Renal pelvis (tissue), 4 donors: Measurements from ENCODE around the gene PFDN2. TPM values are rescaled to one million over a fixed set of nuclear protein-coding genes. Genes with fewer than 3 reads are reported as not detected.

ENCODE experiments used
- DNase-seq: peaks from one replicate; pipeline ENCODE4 v3.0.0-alpha.2; 2013
- polyA plus RNA-seq, 3 donors: library from polyadenylated mRNA; unstranded; fragments of 120-200 nt; gene quantifications; one replicate each; pipeline ENCODE4 v1.2.1, GENCODE V29; 2013; ENCODE audit not compliant: insufficient read length in 3 of 3

PFDN2 gene
- polyA plus RNA-seq, 3 donors: 68.8 to 96.1 (median 69.5) TPM

DNA sequence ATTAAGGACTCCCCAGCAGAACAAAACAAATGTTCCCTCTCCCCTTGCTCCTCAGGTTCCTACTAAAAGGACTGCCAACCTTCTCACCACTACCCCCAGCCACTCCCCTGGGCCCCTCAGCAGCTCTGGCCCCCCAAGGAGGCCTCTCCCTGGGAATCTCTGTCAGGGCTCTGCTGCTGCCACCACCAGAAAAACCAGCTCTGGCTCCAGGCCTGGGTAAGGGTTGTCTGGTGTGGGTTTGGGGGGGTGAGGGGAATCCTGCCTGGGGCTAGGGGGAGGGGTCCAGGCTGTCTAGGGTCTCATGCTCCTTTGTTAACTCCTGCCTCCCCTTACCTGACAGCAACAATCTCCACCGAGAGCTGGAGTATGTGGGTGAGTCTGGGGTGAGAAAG lies 33.2 kb downstream of the PFDN2 start:
- no peak for DNase-seq

DNA sequence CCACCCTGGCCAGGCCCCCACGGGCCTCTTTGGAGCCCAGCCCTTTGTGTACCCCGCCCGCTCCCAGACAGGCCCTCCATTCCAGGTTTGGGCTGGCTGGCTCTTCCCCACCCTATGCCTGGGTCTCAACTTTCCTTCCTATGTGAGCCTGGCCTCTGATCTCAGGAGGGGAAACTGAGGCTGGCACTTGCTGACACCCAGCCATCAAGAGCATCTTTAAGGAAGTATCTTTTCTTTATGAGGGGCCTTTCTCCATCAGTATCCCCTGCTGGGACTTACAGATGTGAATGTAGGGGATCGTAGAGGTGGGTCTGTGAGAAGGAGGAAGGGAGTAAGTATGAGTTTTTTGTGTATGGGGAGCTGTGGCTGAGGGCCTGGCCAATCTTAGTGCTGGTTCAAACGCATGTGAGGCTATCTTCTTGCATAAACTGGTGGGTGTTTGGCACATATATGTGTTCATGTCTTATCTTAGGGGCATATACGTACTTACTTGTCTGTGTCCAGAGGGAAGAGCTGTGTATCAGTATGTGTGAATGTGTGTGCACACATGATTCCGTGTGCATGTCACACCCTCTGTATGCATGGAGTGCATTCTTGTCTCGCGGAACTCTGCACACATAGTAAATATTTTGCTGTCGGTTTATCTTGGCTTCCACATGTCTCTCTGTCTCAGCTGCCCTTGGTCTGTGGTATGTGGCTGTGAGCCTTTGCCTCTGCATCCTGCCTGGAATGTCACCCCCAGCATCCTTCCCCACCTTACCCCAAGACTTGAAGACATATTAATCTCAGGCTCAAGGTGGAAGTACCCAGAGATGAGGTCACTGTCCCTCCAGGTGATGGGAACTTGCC lies 33.9 kb downstream of the PFDN2 start:
- no peak for DNase-seq

DNA sequence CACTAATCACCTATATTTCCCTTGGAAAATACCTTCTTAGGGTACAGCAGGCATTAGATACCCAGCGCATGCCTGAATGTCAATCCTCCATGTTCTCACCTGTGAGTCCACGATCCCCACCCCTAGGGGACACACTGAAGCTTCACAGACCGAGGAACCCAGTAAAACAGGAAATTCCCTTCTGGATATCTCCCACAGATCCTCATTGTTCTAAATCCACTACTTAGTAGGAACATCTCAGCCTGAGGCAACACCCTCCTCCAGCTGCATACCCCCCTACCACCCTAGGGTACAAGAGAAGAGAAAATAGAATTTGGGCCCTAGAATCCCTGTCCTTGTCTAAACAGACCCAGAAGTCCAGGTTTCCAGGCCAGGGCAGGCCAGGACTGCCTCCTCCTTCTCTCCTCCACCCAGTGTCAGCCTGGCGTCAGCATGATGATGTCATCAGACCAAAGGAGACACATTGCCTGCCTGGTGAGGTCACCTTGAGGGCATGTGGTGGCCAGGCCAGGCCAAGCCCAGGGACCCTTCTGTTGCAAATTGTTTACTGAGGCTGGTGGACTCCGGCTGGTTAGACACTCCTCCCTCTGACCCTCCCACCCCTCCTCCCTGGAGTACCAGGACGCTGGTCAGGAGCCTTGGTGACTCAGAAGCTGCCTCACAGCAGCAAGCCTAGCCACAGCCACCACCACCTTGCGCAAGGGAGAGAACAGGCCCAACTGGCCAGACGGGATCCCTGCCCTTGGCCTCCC lies 34.7 kb downstream of the PFDN2 start:
- no peak for DNase-seq

DNA sequence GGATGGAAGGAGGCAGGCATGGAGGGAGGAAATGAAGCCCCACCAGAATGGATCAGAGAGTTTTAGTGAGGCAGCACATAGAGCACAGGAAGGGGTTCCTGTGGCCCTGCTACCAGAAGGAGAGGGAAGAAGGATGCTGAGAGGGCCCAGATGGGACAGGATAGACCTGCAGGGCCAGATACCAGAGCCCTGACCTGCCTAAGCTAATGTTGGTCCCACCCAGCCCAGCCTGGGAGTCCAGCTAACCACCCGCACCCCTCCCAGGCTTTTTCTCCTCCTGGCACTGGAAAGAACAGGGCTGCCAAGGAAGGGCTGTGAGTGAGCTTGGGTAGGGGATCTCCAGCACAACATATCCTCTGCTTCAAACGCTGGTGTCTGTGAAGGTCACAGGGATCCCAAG lies 35.4 kb downstream of the PFDN2 start:
- DNase-seq: no peak

DNA sequence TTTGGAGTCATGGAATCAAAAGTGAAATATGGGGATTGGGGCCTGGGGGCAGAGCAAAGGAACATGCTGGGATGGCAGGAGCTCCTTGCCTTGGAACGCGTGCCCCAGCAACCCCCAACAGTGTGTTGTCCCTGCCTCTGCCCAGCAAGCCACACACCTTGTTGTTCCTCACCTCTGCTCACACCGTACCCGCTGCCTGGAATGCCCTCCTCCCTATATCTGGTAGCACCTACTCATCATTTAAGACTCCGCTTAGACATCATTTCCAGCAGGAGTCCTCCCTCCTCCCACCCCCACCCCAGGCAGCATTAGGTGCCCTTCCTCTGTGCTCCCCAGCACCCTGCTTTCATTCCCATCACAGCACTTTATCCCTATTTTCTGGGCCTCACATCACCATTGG lies 36.3 kb downstream of the PFDN2 start:
- DNase-seq: no peak

DNA sequence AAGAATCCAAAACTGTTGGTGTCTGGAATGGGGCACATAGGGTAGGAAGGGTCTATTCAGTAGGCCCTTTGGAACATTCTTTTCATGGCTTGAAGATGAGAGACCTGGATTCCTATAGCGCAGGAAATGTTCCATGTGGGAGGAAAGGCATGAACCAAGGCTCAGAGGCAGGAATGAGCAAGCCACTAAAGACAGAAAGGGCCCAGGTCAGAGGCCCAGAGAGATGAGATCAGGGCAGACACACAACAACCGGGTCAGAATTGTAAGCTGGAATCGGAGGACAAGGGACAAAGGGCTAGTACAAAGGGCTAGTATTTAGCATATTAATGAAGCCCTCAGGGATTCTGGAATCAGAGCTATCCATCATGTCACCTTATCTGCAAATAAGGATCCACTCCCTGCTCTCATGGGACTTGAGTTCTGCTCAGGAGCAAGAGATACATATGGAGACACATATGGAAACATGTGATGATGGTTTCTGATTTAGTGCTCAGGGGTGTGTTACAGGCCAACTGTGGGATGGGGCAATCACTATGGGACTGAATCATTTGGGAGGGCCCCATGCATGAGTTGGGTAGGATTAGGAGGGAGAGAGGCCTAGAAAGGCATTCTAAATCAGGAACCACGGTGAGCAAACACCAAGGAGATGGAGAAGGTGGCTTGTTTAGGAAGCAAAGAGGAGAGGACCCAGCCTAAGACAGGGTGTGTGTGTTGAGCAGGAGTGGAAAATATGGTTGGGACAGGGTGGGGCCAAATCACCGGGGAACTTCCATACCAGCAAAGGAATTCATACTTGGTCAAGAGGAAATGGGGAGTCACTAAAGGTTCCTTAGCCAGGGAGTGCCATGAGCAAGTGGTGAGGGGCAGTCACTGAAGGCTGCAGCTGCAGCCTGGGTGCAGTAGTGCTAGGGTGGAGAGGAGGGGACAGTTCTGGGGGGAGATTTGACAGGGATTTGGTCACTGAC lies 37.1 kb downstream of the PFDN2 start:
- no peak for DNase-seq

DNA sequence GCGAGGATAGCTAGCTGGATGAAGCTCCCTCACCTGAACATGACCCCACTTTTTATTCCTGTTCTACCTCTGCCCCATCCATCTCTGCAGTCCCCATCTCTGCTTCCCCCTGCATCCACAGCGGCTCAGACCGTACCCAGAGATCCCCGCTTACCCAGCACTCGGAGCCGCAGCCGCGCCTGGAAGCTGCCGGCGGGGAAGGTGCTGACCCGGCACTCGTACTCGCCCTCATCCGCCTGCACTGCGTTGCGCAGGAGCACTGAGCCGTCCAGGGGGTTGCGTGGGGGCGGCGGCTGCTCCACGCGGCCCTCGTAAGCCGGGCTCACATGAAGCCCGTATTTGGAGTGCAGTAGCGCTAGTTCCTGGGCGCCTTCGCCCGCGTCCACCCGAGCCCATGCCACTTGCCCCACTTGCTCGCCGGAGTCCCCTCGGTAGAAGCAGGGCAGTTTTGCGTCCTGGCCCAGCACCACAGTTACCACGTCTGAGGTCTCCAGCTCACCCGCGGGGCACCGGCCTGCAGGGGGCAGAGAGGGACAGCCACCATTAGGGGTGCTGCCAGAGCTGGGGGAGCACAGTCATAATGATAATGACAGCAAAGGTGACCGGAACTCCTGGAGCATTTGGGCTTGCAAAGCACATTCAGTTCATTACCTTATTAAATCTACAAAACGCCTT lies 38.3 kb downstream of the PFDN2 start:
- DNase-seq: no peak

DNA sequence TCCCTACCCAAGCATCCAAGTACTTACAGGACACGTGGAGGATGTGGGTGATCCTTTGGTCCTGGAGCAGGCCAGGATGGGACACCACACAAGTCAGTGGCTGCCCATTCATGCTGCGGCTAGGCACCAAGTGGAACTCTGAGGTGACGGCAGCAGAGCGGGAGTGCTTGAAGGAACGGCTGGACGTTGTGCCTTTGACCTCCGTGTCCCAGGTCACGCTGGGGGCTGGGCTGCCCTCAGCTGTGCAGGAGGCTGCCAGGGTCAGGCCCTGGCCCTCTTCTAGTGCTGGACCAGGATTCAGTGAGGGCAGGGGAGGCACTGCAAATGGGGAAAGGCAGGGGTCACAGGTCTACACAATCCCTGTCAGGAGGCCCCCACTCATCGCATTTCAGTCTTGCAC lies 40.4 kb downstream of the PFDN2 start:
- DNase-seq: no peak

DNA sequence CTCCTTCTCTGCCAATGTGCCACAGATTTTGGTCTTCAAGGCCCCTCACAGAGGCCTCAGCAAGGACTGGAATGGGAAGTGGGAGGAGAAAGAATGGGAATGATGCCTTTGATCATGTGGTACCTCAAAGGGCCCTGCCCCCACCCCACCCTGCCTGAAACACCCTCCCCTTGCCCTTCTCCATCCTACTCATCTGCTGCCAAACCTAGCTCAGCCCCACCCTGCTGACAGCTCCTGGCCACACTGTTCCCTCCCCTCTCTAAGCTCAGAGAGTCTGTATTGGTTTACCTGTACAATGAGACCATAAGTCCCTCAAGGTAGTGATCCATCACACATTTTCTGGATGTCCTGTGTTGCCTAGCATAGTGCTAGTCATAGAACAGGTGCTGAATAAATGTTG lies 41.4 kb downstream of the PFDN2 start:
- DNase-seq: no peak

DNA sequence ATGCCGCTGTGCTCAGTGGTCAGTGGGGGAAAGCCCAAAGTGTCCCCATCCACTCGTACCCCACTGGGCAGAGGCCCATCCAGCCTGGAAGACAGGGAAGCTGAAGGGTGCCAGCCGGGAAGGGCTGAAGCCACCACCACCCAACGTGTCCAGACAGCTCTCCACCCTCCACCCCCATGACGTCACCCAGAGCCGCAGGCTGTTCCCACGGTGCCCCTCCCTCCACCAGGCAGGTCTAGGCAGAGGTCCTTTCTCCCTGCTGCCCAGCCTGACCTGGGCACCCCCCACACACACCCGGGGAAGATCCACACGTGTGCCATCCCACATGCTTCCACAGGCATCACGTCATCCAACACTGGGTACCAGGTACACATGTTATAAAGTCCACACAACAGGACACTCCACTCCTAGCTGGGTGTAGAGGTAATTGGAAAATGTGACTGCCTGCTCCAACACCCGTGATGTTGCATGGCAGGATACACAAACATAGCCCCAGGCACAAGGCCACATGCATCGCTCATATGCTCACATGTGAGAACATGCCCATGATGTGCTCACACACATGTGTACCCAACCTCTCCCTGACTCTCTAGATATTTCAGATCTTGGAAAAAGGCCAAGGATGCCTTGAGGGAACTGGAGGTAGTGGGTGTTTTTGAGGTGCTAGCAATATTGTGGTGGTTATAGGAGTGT lies 43.0 kb downstream of the PFDN2 start:
- DNase-seq: no peak

DNA sequence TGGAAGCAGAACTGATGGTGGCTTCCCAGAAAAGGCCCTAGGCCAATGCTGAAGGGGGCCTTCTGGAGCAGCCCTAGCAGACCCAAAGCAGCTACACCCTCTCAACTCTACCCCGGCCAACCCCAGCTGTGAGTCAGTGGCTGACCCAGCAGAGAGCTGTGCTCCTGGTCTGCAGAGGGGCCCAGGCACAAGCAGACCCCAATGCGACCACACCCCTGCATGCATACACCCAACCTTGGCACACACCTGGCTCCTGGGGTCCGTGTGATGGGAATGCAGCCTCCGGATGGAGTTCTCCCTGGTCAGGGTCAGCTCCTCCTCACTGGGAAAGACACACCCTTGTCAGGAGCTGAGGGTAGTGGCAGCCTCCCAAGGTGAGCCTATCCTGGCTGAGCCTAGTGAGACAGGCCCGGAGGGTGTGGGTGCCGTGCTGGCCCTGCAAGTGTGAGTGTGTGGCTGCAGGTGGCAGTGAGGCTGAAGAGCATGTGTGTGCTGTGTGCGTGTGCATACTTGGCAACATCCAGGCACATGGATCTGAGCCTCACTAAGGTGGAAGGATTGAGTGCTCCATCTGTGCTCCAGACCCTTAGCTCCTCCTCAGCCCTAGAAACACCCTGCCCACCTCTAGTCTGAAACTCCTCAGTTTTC lies 44.2 kb downstream of the PFDN2 start:
- no peak for DNase-seq

DNA sequence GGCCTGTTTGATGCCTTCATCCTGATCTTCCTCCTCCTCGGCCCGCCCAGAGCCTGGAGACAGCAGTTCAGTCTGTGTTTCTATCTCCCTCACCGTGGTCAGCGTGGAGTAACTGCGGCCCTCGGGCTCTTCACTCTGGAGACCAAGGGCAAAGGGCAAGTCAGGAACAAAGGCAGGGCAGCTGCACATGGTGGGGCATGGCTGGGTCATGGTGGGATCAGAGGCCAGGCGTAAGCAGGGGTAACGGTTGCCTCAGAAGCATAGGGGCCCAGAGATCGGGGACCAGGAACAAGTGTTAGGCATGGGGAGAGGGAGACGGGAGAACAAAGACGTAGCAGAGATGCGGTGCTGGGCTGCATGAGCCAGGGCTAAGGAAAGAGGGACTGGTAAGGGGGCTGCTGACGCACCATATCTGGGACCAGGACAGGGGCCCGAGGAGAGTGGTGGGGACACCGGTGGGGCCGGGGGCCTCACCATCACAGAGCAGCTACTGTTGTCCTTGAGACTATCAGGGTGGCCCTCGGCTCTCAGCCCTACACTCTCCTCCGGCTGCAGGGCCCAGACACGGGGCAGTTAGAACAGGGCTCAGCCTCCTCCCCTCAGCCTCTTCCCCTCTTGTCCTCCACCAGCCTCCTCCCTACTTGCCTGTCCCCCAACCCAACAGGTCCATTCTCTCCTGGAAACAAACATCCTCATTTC lies 44.9 kb downstream of the PFDN2 start:
- DNase-seq: no peak

DNA sequence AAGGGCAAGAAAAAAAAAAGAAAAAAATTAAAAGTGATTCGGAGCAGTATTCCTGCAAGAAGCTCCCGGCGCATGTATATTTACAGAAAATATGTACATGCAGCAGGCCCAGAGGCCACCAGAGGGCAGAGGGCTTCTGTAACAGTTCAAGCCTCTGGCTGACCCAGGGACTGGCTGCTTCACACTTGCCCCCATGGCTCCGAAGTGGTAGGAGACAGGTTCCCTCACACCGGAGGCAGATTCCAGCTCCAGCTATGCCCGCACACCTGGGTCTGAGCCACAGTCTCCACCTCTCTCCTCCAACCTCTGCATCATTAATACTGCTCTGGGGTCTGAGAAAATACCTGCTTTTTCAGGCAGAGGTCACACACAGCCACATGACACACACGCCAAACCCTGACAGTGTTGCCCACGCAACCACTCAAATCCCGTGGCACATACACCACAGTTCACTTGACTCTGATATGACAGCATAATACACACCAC lies 45.9 kb downstream of the PFDN2 start:
- DNase-seq: no peak

DNA sequence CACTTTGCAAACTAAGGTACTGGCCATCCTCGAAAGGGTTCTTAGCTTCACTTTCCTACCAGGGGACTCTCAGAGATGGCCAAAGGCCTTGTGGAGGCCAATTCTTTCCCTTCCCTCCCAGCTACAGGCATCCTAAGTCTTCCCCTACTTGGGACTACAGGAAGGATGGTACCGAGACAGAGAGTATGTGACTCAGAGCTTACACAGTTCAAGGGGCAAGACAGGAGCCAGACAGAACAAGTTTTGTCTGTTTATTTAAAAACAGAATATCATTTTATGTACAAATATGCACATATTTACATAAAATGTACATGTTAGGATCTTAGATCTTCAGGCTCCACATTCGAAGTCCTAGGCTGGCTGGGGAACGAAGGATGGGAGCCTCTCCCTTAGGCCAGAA lies 47.1 kb downstream of the PFDN2 start:
- no peak for DNase-seq

DNA sequence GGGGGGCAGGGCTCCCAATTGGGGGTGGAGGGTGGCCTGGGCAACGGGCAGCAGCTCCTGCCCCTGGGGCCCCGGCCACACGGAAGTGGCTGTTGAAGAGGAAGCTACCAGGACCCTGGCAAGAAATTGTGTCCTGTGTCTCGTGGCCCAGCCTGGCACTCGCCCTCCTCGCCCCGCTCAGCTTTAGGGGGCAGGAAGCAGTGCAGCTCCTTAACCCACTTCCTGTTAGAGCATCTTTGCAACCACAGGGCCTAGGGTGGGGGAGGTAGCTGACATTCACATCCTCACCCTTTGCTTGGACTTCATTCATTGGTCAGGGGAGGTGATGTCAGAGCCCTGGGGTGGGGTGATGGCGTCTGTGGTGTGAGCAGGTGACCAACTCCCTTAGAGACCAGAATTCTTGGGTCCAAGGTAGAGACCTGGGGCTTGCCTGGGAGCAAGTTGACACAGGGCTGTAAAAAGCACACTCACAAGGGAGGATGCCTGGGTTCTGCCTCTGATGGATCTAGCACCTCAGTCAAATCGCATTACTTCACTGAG lies 48.0 kb downstream of the PFDN2 start, which contains the start of gene ARHGAP30:
TSS of gene ARHGAP30 (minus strand) at position 161 of the 540 bp plus-strand sequence. CDS start 267 bp downstream, outside the sequence.
- DNase-seq: no peak

DNA sequence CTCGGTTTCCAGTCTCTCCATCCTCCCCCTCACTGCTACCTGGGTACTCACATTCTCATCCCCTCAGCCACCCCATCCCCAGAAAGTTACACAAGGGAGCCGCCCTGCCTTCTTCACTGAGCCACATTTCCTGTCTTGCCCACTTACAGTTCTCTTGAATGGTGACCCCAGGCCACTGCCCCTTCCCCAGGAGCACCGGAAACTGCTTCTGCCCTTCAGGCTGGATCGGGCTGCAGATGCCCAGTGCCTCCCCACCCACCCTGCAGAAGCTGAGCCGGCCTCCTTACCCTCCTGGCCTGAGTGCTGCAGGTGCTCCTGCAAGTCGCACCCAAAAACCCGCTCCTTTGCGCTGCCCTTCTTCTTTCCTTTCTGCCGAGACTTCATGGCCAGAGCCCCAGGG lies 48.6 kb downstream of the PFDN2 start:
- no peak for DNase-seq

DNA sequence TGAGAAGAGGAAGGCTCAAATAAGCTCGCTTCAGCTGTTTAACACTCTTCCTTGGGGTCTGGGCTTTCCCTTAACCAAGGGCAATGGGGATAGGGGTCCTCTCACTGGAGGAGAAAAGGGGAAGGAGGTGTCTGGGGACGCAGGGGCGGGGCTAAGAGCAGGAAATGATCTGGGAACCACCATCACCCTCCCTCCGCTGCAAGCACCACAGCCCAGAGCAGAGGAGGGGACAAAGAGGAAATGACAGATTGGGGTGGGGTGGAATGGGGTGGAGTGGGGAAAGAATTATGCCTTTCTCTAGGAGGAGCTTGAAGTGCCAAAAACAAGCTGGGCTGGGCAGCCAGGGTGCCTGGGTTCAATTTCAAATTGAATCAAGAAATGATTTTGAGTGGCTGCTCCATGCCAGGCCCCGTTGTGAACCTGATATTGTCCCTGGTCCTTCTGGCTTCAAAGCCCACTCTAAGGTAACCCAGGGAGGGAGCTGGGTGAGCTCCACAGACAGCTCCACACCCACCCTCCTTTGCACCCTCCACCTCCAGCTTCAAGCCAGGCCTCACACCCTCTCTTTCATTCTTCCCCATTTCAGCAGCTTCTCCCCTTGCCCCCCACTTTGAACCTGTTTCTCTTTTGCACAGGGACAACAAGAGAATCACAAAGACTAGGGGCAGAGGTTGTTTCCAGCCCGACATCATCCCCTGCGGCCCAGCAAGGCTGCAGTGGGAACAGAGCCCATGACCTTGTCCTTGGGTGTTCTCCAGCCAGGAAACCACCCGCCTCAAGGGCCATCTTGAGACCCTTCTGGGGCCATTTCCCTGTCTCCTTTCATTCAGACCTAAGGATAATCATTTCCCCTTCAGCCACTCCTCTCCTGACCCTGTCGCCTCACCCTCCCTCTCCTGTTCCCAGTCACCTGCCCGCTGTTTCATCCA lies 49.3 kb downstream of the PFDN2 start:
- DNase-seq: no peak

DNA sequence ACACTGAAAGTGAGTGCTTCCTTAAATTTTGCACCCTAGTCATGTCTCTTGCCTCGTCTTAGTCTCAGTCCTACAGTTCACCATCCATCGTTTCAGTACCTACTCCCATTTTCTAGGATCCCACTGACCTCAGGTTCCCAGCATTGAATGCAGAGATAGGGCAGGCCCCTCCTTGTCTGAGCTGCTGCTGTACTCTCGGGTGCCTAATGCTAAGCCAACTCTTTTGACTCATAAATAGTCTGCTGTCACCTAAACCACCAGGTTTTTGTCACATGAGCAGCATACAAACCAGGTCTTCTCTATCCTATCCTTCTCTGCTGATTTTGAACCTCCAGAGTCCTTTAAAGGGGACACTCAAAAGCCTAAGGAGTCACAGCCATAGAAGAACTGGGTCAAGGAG lies 51.1 kb downstream of the PFDN2 start:
- no peak for DNase-seq
